Measurements from ENCODE around the gene UBE2E2. TPM values are rescaled to one million over a fixed set of nuclear protein-coding genes. Genes with fewer than 3 reads are reported as not detected.
"Not testable (repeated sequence)": the region's sequence is repeated elsewhere in the genome, so short reads cannot be mapped to it uniquely, and the experiment has no call there.

Gene UBE2E2
- 38.3 TPM for total RNA-seq
- long read RNA-seq, partial matches to known transcripts = 6 of 9 reads
- long read RNA-seq, other reads (novel, unspliced or antisense) = 2 of 9 reads

- intact Hi-C loops (cut with micrococcal nuclease) = loop anchor here (5.0 kb wide), 1 partner anchor 209 kb away; no protein-coding TSS in a partner anchor
- peak; percentile 89 for DNase-seq
- ATAC-seq = peak; percentile 90
These were observed at the start of gene UBE2E2 for GRCh38 chr3:23202921-23203707. Gene UBE2E2, plus strand, starts transcription at chr3:23203327.

DNA sequence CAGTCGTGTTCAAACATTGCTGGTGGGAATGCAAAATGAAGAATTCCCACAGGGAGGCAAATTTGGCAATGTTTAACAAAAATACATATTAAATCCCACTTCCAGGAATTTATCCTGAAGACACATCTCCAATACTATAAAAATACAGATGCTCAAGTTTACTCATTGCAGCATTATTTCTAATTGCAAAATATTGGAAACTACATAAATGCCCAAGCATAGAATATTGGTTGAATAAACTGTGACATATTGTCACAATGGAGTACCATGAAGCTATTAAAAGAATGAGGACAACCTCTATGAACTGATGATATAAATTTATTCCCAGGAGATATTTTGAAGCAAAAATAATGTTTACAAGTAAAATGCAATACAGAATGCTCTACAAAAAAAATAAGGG lies 49.7 kb upstream of the UBE2E2 start:
- intact Hi-C loops (cut with micrococcal nuclease) = no loop called here
- DNase-seq (no peak), ATAC-seq (no peak)

DNA sequence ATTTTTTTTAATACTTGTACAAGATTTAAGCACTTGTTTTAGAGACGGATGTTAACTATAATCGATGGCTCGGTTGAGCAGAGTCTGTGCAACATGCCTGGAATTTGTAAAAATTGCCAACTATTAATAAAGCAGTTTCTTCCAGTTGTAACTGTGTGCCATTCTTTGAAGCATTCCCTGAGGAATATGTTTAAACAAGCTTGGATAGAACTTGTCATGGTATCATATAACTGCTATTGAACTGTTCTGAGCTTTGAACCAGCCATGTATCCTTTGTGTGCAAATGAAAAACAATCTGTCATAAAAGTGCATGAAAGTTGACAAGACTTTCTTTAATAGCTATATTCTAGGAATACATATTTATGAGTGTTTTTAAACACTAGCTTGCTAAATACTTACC lies 45.8 kb upstream of the UBE2E2 start:
- DNase-seq (no peak), ATAC-seq (no peak)
- intact Hi-C loops (cut with micrococcal nuclease) = no loop called here

DNA sequence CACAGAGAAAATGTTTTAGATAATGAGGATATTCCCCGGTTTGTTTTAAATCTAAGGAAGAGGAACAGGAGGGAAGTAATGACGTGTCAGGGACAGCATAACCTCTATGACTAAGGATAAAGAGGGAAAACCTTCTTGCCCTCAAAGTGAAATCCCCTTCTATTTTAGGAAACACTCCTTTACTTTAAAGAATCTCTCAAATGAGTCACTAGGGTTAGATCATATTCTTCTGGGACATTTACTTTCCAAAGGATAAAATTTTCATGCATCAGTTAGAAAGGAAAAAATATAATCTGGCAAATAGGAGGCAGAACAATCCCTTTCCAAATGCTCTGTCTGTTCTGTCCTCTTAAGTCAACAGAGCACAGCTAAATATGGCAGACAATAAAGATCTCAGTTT lies 43.2 kb upstream of the UBE2E2 start:
- intact Hi-C loops (cut with micrococcal nuclease) = no loop called here
- DNase-seq (no peak), ATAC-seq (peak; percentile 76)

DNA sequence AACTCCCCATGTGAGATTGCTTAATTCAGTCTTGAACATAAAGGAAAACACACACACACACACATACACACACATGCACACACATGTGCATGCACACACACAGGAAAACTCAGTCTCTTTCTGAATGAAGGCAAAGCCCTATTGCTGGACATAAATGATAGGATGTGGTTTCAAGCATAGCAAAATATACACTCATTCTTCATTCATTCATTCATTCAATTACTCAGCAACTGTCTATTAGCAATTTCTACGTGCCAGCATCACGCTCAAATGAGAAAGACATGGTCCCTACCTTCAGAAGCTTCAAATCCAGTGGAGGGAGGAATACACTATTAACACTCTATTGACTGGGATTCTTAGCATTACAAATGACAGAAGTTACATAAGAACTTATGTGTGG lies 41.8 kb upstream of the UBE2E2 start:
- ATAC-seq (no peak), DNase-seq (no peak)
- intact Hi-C loops (cut with micrococcal nuclease) = no loop called here

DNA sequence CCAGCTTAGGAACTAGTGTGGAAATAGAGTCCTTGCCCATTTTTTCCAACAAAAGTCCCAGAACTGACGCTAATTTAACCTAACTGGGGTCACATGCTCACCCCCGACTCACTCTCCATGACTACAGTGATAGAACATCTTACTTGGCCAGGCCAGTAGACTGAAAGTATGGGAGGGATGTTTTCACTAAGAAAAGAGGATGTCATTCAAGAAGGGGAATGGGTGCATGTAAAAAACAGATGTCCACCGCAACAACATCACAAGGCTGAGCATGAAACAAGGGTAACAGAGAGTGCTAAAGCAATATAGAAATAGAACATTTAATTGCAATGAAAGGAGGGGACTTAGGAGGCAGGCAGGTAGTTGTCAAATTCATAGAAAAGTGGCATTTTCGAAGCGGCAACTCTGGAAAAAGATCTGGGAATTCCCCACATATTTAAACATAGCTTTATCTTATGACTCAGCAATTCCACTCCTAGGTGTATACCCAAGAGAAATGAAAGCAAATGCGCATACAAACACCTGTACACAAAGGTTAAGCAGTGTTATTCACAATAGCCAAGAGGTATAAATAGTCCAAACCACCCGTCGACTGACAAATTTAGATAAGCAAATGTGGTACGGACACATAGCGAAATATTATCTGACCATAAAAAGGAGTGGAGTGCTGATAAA lies 41.1 kb upstream of the UBE2E2 start:
- DNase-seq = no peak
- intact Hi-C loops (cut with micrococcal nuclease) = no loop called here
- no peak for ATAC-seq

- ATAC-seq = no peak
- intact Hi-C loops (cut with micrococcal nuclease) = no loop called here
These were observed 40.2 kb upstream of the UBE2E2 start for GRCh38 chr3:23162934-23163333.

DNA sequence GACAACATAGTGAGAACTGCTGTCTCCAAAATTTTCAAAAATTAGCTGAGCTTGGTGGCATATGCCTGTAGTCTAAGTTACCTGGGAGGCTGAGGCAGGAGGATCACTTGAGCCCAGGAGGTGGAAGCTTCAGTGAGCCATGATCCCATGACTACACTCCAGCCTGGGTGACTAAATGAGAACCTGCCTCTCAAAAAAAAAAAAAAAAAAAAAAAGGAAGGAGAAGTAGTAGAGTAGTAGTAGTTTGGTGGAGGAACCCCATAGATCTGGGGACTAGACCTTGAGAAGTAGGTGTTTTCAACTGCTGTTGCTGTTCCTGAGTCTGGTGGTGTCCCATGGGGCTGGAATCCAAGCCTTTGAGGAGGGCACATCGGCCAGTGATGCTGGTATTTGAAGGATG lies 38.4 kb upstream of the UBE2E2 start:
- intact Hi-C loops (cut with micrococcal nuclease) = no loop called here
- no peak for ATAC-seq
- no peak for DNase-seq

More at GRCh38 chr3:23162934-23163333, 40.2 kb upstream of the UBE2E2 start:
- no peak for DNase-seq

DNA sequence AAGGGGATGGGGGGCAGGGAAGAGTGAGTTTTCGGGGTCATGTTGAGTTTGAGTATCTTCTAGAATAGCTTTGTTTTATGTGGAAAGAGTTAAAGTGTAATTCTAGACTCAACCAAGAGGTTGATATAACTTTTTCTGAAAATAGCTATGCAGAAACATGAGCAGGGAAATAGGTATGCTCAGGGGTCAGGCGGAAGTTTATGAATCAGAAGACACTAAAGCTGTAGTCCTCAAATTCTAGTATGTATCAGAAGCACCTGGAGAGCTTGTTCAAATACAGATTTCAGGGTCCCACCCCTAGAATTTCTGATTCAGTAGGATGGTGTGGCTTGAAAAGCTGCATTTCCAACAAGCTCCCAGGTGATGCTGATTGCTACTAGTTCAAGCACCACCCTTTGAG lies 37.6 kb upstream of the UBE2E2 start:
- intact Hi-C loops (cut with micrococcal nuclease) = no loop called here
- ATAC-seq (no peak), DNase-seq (no peak)

DNA sequence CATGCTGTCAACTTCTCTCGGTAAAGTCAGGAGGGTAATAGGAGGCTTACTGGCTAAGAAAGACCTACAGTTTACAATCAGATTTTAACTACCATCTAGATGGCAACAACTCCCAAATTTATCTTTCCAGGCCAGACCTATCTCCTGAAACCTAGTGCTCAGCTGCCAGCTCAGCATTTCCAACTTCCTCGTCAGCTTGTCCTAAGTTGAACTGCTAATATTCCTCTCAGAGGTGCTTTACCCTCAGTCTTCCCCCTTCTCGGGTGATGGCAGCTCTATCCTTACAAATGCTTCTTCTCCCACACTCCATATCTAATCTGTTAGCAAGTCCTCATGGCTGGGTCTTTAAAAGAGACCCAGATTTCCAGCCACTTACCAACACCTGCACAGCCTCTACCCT lies 36.9 kb upstream of the UBE2E2 start:
- intact Hi-C loops (cut with micrococcal nuclease) = no loop called here
- DNase-seq = no peak
- no peak for ATAC-seq

GRCh38 chr3:23166845-23167244 lies 36.3 kb upstream of the UBE2E2 start:
- intact Hi-C loops (cut with micrococcal nuclease) = no loop called here
- DNase-seq (no peak), ATAC-seq (no peak)

DNA sequence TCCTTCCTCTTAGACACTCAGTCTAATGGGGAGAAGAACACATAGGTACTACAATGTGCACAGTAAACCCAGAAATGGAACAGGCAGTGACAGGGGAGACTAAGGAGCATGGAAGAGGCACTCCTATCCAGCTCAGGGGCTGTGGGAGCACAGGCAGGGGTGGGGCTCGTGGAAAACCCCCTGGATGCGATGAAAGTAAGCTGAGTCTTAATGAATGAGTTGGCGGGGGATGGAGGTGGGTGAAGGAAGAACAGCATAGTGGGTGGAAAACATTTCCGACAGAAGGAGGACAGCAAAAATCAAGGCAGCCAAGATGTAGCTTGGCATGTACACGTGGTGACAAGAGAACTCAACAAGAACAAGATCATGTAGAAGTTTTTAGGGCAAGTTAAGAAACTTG lies 33.6 kb upstream of the UBE2E2 start:
- DNase-seq (no peak), ATAC-seq (no peak)
- intact Hi-C loops (cut with micrococcal nuclease) = no loop called here

DNA sequence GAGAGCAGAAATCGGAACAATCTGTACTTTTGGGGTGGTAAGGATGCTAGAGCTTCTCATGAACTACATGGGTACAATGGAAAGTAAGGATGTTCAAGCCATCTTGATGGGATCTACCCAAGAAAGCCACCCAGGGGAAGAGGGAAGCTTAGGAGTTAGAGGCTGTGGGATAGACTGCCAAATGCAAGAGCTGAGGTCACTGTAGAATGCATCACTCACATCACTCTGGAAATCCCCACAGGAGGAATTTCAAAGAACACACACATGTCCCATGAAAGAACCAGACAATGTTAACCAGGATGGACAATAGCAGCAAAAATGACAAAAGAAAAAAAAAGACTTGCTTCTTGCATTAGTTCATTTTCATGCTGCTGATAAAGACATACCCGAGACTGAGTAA lies 32.8 kb upstream of the UBE2E2 start:
- DNase-seq (no peak), ATAC-seq (no peak)
- intact Hi-C loops (cut with micrococcal nuclease) = no loop called here

DNA sequence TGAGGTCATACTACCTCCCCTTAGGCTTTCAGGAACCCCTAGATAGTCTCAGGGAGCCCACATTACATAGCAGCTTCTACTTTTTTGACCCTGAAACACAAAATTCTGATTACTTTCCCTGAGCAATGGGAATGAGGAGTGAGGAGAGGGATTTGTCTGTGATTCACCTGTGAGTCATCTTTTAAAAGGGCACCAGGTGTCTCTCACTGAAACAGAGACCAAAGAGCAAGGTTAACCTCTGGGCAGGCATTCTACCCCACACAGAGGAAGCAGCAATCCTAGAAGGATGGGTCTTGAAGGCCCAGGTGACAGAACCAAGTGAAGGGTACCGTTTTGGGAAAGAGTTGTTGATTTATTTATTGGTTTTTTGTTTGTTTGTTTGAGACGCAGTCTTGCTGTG lies 31.1 kb upstream of the UBE2E2 start:
- DNase-seq = no peak
- intact Hi-C loops (cut with micrococcal nuclease) = no loop called here
- ATAC-seq = no peak

DNA sequence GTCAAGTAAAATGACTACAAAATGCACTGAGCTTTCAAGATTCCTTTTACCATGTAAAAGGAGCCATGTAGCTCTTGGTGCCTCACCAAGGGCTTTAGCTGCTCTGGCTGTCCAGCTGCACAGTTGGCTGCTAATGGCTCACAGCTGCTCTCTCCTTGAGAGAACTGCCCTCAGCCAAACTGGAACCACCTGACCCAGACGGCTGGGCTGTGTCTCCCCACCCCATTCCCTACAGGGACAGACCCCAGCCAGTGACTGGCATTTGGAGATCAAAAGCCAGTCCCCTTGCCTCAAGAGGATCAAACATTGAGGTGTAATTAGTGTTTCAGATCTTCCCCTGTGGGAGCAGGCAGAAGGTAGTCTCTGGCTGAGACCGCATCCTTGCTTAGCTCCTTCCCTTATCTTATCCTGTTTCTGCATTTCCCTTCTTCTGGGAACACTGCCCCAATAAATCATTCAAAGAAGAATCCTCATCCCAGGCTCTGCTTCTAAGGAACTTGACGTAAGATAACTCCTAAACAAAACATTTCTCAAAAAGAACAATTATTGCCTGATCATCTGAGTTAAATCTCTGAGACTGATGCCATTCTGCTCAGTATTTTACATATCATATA lies 28.6 kb upstream of the UBE2E2 start:
- ATAC-seq (peak; percentile 98), DNase-seq (peak; percentile 69)
- intact Hi-C loops (cut with micrococcal nuclease) = no loop called here

- ATAC-seq (no peak), DNase-seq (no peak)
- intact Hi-C loops (cut with micrococcal nuclease) = no loop called here
These were observed 27.6 kb upstream of the UBE2E2 start for GRCh38 chr3:23175341-23176083.

GRCh38 chr3:23176839-23177238 lies 26.3 kb upstream of the UBE2E2 start:
- DNase-seq; intact Hi-C loops (cut with micrococcal nuclease); ATAC-seq: not testable (repeated sequence)

GRCh38 chr3:23182996-23183513 lies 20.1 kb upstream of the UBE2E2 start:
- no peak for DNase-seq
- ATAC-seq = no peak
- intact Hi-C loops (cut with micrococcal nuclease) = no loop called here

- ATAC-seq (peak; percentile 82), DNase-seq (no peak)
- intact Hi-C loops (cut with micrococcal nuclease) = no loop called here
These were observed 19.4 kb upstream of the UBE2E2 start for GRCh38 chr3:23183731-23184130.
